NCI-H1930 (cell line): ENCODE data around the gene MRGPRX1.
"Not testable (repeated sequence)": the region's sequence is repeated elsewhere in the genome, so short reads cannot be mapped to it uniquely, and the experiment has no call there.

ENCODE experiments used
- DNase-seq, 2 experiments: peaks; one replicate each; lab custom pipeline; 2025; lab: John Stamatoyannopoulos, UW

Gene MRGPRX1

GRCh38 chr11:18939314-18939713, at the start of gene MRGPRX1:
MRGPRX1 (minus strand) TSS chr11:18939414; CDS start chr11:18934784, 4,630 bp downstream.
- DNase-seq = no peak

GRCh38 chr11:18987454-18988231, 48.4 kb upstream of the MRGPRX1 start:
- no peak for DNase-seq

GRCh38 chr11:18986744-18987143, 47.5 kb upstream of the MRGPRX1 start:
- DNase-seq = no peak

- no peak for DNase-seq
Observed at GRCh38 chr11:18981897-18982296, 42.7 kb upstream of the MRGPRX1 start.

- DNase-seq = no peak
Observed at GRCh38 chr11:18974192-18974591, 35.0 kb upstream of the MRGPRX1 start.

GRCh38 chr11:18972336-18972735, 33.1 kb upstream of the MRGPRX1 start:
- DNase-seq = no peak

GRCh38 chr11:18969720-18970119, 30.5 kb upstream of the MRGPRX1 start:
- DNase-seq = no peak

GRCh38 chr11:18958221-18958910, 19.2 kb upstream of the MRGPRX1 start:
- no peak for DNase-seq

GRCh38 chr11:18956630-18957029, 17.4 kb upstream of the MRGPRX1 start:
- DNase-seq = no peak

- no peak for DNase-seq
Observed at GRCh38 chr11:18936002-18936673, 3.1 kb downstream of the MRGPRX1 start.

GRCh38 chr11:18934195-18934814, 4.9 kb downstream of the MRGPRX1 start:
- DNase-seq = no peak

GRCh38 chr11:18927550-18928322, 11.5 kb downstream of the MRGPRX1 start:
- DNase-seq = no peak

GRCh38 chr11:18925426-18925825, 13.8 kb downstream of the MRGPRX1 start:
- not testable (repeated sequence) for DNase-seq

GRCh38 chr11:18912883-18913282, 26.3 kb downstream of the MRGPRX1 start:
- DNase-seq = no peak

- DNase-seq = no peak
Observed at GRCh38 chr11:18907391-18907790, 31.8 kb downstream of the MRGPRX1 start.

GRCh38 chr11:18900637-18901036, 38.6 kb downstream of the MRGPRX1 start:
- DNase-seq = not testable (repeated sequence)

GRCh38 chr11:18900151-18900611, 39.0 kb downstream of the MRGPRX1 start:
- not testable (repeated sequence) for DNase-seq

GRCh38 chr11:18891712-18892111, 47.5 kb downstream of the MRGPRX1 start:
- DNase-seq = not testable (repeated sequence)

- DNase-seq = no peak
Observed at GRCh38 chr11:18890615-18891014, 48.6 kb downstream of the MRGPRX1 start.
